Stimulated activated CD4-positive, alpha-beta T cell treated with anti-CD3 and anti-CD28 coated beads, Interleukin-2, amount 100 ng/mL, for 24 hours (primary cell): ENCODE measurements around the gene RFX2.
"Not testable (repeated sequence)": the region's sequence is repeated elsewhere in the genome, so short reads cannot be mapped to it uniquely, and the experiment has no call there.

Experiments used
- DNase-seq, 2 donors: peaks; one replicate each; pipeline ENCODE4 v3.0.0-alpha.2; 2020

Gene RFX2

GRCh38 chr19:5987077-5987818 is 123.1 kb downstream of the RFX2 start:
- peak; percentile 79 to 81 for DNase-seq

GRCh38 chr19:5985837-5986236 is 124.5 kb downstream of the RFX2 start:
- DNase-seq: not testable (repeated sequence)

GRCh38 chr19:5985098-5985783 is 125.1 kb downstream of the RFX2 start:
- no peak for DNase-seq

- no peak for DNase-seq
These were observed 125.7 kb downstream of the RFX2 start for GRCh38 chr19:5984600-5984999.

GRCh38 chr19:5983367-5983955 is 126.8 kb downstream of the RFX2 start:
- peak in 1 of 2 donors; percentile 9 for DNase-seq

- DNase-seq: peak; percentile 26 to 29
These were observed 131.4 kb downstream of the RFX2 start for GRCh38 chr19:5978606-5979552.

- peak; percentile 96 to 97 for DNase-seq
These were observed 132.3 kb downstream of the RFX2 start, which contains the start of gene RANBP3 for GRCh38 chr19:5977785-5978605. TSS of gene RANBP3 (minus strand) at chr19:5978140. CDS start at chr19:5978082, 58 bp downstream.

- peak in 1 of 2 donors; percentile 33 for DNase-seq
These were observed 133.0 kb downstream of the RFX2 start for GRCh38 chr19:5977222-5977784.

- DNase-seq: no peak
These were observed 133.5 kb downstream of the RFX2 start for GRCh38 chr19:5976768-5977167.

GRCh38 chr19:5975388-5975728 is 134.9 kb downstream of the RFX2 start:
- no peak for DNase-seq

- peak; percentile 50 to 55 for DNase-seq
These were observed 135.4 kb downstream of the RFX2 start for GRCh38 chr19:5974721-5975387.

- no peak for DNase-seq
These were observed 136.2 kb downstream of the RFX2 start for GRCh38 chr19:5973867-5974635.

- DNase-seq: no peak
These were observed 136.9 kb downstream of the RFX2 start for GRCh38 chr19:5973376-5973775.

GRCh38 chr19:5972355-5972731 is 138.0 kb downstream of the RFX2 start:
- no peak for DNase-seq

- no peak for DNase-seq
These were observed 138.5 kb downstream of the RFX2 start for GRCh38 chr19:5971714-5972354.

- DNase-seq: no peak
These were observed 140.8 kb downstream of the RFX2 start for GRCh38 chr19:5969476-5969875.

- DNase-seq: no peak
These were observed 141.6 kb downstream of the RFX2 start for GRCh38 chr19:5968431-5969373.

- peak; percentile 71 to 73 for DNase-seq
These were observed 142.3 kb downstream of the RFX2 start for GRCh38 chr19:5967994-5968430.
